ENCODE measurements around the gene IL17B.

- TF ChIP-seq IRF2 (CRISPR knock-in tag; IDR thresholded peaks at IDR 0.05), result no peak
- no peak for TF ChIP-seq TAF7 (tag; IDR thresholded peaks at IDR 0.05)
- TF ChIP-seq YY1 (IDR thresholded peaks at IDR 0.05; ENCODE audit: borderline replicate concordance in 1 of 3, control insufficient read depth in 1 of 3, extremely low read depth in 1 of 3, insufficient read depth in 3 of 3, insufficient read length in 1 of 3, insufficient replicate concordance in 2 of 3, low read depth in 1 of 3, low read length in 2 of 3), result no peak
- no peak for TF ChIP-seq XRCC4 (IDR thresholded peaks at IDR 0.05; ENCODE audit: extremely low read depth, insufficient read depth, insufficient read length)
- TF ChIP-seq ELK1 (CRISPR knock-in tag; IDR thresholded peaks at IDR 0.05), result no peak
- TF ChIP-seq CTCF (IDR thresholded peaks at IDR 0.05 in 2 of 3, conservative IDR thresholded peaks at IDR 0.05 in 1 of 3; ENCODE audit: insufficient read depth in 2 of 3, low read depth in 1 of 3, low read length in 3 of 3), result no peak
- TF ChIP-seq ZNF217 (CRISPR knock-in tag; IDR thresholded peaks at IDR 0.05), result no peak
- no peak for TF ChIP-seq USF2 (CRISPR knock-in tag; IDR thresholded peaks at IDR 0.05)
- no peak for TF ChIP-seq POLR2A (conservative IDR thresholded peaks at IDR 0.05)
- no peak for TF ChIP-seq NR3C1 (CRISPR knock-in tag; IDR thresholded peaks at IDR 0.05)
- no peak for TF ChIP-seq ELF4 (CRISPR knock-in tag; IDR thresholded peaks at IDR 0.05)
Observed at GRCh38 chr5:149421372-149421685, 42.2 kb upstream of the IL17B start.

All from K562 (cell line).